Stimulated activated CD4-positive, alpha-beta T cell treated with anti-CD3 and anti-CD28 coated beads, Interleukin-4, amount 100 ng/mL, for 1 hour (primary cell): ENCODE data around the gene ADD1.
"Not testable (repeated sequence)": the region's sequence is repeated elsewhere in the genome, so short reads cannot be mapped to it uniquely, and the experiment has no call there.

ENCODE experiments used
- DNase-seq: peaks from one replicate; pipeline ENCODE4 v3.0.0-alpha.2; 2020

The ADD1 gene

DNA sequence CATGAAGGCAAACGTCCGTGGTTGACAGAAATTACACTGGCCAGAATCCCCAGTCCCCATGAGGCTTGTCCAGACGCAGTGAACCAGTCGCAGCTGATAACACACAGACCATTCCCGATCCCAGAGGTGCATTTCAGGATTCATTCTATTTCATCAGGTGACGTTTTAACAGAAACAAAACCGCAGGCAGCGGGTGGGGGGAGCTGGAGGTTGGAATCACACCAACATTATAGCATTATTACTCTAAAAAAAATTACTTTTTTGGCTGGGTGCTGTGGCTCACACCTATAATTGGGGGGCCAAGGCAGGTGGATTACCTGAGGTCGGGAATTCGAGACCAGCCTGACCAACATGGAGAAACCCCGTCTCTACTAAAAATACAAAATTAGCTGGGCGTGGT is 94.3 kb downstream of the ADD1 start:
- DNase-seq = no peak

DNA sequence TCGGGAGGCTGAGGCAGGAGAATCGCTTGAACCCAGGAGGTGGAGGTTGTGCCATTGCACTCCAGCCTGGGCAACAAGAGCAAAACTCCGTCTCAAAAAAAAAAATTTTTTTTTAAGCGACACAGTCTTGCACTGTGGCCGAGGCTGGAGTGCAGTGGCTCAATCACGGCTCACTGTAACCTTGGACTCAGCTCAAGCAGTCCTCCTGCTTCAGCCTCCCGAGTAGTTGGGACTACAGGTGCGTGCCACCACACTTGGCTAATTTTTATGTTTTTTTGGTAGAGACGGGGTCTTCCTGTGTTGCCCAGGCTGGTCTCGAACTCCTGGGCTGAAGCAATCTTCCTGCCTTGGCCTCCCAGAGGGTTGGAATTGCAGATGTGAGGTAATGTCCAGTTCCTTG is 94.8 kb downstream of the ADD1 start:
- not testable (repeated sequence) for DNase-seq

DNA sequence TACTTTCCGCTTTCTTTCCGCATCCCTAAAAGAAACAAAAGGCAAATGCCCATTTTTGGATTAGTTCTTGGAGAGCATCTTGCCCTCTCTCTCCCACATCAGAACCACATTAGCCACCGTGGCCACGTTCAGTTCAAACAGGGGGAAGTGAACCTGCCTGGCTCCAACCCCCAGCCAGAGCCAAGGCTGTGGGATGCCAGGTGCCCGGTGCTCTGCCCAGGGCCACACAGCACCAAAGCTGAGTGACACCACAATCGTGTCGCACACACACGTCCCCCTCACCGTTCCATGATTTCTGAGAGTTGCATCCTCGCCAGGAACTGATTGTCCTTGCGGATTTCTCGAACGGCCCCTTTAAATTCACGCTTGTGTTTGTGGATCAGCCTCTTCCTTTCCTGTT is 95.3 kb downstream of the ADD1 start:
- no peak for DNase-seq

DNA sequence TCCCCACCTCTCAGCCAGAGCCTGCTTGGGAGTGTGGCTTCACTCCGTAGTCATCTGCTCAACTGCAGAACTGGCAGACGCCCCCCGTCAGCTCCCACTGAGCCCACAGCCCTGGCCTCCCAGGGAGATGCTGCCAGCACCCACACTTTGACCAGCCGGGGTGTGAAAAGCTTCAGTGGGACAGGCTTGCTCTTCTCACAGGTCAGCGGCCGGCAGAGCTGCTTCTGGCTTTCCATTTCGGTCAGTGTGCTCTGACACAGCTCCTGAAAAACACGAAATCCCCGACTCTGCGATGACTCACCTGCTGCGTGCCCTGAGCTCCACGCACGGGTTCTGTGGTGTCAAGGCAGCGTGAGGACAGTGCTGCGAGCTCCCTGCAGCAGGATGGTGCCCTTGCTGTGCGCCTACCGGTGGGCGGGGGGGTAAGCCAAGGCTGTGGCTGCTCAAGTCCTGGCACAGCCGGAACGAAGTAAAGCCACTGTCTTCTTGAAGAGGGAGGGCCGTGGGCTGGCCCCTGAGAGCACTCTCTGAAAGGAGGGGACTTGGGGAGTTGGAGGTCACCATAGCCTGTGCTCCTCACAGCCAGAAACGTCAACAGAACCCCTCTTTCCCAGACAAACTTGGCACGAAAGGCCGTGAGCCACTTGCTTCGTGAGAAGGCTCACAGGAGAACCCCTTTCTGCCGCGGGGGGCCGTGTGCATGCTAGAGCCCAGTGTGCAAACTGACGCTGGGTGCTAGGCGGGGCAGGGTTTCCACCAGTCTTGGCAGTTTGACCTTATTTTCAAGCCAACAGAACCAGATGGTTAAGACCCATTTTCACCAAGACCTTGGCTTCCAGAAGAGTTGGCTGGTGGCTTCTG is 96.0 kb downstream of the ADD1 start:
- no peak for DNase-seq

DNA sequence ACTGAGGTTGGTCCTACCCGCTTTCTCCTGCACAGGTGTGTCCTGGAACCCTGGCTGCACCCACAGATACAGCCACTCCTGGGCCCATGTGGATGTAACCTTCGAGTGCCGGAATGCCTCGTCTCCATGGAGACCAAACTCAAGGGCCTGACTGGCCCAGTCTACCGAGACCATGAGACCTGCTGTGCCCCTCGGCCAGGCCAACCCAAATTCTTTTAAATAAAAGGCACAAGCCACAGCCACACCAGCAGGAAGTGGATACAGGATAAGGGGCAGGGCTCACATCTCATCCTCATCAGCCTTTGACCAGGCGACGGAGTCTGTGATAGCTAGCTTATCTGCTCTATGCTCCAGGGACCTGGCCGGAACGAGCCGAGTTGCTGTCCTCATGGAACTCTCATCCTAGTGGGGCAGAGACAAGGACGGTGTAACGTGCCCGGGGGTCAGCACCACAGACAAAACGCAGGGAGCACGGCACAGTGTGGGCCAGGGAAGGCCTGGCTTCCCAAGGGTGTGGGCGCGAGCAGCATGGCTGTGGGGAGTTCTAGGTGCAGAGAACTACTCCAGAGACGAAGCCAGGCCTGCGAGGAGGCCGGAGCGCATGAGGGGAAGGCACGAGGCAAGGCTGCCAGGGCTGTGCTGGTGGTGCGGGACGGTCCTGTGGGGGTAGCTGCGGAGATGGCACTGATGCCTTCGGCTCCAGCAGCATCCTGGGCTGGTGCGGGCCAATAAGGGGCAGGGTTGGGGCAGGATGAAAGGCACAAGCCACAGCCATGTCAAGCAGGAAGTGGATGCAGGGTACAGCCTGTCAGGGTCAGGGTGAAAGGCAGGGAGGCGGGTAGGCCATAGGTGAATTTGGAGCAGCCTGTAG is 96.9 kb downstream of the ADD1 start:
- DNase-seq = no peak

DNA sequence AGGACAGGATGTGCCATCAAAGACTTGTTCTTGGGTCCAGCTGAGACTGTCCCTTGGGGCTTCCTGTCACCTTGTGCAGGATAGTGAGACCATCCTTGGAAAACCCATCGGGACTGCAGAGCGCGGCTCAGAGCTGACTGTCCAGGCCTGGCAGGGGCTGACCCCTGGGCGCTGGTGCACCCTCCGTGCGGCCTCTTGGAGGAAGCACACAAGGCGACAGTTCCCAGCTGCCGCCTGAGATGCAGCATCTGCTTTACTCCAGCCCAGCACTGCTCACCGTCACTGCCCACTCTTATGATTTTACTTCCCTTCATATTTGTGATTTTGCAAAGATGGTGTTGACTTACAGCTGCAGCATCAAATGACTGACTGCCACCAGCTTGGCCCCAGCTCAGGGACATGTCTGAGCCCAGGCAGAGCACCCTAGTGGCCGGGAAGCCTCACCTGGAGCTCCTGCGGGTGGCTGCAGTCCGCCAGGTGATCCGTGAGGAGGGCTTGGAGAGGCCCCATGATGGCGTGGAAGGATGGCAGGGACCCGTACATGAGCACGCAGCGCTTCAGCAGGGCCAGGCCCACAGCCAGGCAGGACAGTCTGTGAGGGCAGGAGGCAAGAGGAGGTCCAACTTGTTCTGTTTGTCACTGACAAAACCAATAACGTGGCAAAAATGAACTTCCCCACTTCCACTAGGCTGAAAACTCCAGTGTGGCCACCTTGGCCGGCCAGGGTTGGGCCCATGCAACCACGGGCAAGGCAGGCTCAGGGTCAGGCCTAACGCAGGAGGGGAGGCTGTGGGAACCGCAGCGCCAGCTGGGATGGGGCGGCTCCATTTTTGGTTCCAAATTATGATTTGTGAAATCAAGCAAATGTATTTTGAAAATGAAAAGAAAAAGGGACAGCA is 97.7 kb downstream of the ADD1 start:
- no peak for DNase-seq

DNA sequence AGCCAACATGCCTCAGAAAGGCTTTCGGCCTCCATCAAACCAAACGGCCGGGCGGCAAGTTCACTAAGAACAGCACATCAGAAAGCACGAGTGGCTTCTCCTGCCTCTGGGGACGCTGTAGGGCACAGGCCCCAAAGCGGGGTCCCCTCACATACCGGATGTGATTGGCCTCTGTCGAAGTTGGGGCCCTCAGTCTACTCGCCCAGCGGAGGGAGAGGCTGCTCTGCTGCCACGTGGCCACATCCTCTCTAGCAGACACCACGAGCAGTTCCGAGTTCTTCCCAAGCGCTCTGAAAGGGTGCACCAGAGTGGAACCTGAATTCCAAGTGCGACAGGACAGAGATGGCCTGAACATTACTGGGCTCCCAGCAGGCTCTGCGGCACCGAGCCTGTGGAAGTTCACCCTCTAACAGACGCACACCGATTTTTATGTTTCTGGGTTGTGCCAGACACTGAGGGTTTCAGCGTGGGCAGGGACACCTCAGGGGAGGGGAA is 98.4 kb downstream of the ADD1 start:
- no peak for DNase-seq

DNA sequence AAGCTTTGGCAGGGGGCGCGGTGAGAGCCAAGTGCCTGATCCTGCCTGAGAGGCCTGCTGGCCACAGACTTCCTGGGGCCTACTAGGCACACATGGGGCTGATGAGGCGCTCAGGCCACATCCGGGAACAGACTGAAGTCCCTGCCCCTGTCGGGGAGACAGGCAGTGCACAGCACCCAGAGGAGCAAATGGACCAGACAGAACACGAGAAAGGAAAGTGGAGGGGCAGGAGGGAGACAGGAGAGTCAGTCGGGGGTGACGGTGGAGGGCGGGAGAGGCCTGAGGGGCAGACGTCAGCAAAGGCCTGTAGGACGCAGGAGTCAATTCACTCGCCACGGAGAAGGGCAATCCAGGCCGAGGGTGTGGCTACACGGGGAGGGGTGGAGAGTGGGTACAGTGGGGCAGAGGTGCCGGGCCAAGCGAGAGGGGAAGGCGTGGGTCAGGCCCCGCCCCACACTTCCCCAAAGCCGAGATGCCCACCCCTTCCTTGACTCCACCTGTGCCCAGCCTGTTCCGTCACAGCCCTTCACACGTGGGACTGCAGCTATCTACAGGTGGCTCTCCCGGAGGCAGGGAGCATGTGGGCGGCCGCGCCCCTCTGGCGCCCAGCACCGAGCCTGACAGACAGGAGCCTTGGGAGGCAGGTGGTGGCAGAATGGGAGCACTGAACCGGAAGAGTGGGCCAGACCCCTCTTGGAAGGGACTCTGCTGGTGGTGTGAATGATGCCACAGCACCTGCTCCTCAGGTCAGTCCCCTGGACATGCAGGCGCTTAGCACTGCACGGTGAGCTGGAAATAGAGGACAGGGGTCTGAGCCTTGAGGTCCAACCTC is 99.1 kb downstream of the ADD1 start:
- DNase-seq = no peak

DNA sequence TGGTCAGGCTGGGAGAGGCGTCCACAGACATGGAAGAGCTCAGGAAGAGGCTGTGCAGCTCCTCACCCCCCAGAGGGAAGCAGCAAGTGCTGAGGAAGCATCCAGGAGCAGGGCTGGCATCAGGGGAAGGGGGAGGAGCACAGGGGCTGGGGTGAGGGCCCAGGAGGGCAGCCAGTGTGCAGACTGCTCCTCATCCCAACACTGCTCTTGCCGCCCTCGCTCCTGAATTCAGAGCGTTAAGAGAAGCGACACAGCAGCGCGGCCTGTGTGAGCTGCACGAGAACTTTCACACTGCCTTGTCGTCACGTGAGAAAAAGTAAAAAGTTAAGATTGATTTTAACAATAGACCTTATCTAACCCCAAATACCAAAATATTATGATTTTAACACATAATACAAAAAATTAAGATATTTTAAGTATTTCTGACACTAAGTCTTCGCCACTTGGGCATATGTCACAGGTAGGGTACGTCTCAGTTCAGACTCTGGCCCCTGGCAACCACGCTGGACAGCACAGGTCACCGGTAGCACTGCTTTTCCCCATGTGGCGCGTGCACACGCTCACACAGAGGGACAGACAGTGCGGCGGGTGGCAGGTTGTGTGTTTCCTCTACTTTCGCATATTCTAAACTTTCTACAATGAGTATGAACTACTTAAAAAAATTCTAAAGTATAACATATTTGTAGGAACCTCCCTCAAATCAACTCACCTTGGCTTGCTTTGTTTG is 99.9 kb downstream of the ADD1 start:
- no peak for DNase-seq

DNA sequence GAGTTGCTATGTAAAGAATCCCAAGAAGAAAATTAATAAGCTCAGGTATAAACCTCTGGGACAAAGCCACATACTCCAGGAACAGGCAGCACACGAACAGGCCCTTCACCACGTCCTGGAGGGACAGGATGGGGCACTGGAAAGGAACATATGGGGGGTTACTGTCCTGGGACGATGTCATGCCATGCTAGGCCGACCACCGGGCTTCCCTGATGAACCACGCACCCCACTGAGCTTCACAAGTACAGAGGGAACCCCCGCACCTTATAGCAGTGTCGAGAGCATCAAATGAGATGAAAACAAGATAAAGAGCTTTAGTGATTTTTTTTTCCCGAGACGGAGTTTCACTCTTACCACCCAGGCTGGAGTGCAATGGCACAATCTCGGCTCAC is 100.4 kb downstream of the ADD1 start:
- no peak for DNase-seq

DNA sequence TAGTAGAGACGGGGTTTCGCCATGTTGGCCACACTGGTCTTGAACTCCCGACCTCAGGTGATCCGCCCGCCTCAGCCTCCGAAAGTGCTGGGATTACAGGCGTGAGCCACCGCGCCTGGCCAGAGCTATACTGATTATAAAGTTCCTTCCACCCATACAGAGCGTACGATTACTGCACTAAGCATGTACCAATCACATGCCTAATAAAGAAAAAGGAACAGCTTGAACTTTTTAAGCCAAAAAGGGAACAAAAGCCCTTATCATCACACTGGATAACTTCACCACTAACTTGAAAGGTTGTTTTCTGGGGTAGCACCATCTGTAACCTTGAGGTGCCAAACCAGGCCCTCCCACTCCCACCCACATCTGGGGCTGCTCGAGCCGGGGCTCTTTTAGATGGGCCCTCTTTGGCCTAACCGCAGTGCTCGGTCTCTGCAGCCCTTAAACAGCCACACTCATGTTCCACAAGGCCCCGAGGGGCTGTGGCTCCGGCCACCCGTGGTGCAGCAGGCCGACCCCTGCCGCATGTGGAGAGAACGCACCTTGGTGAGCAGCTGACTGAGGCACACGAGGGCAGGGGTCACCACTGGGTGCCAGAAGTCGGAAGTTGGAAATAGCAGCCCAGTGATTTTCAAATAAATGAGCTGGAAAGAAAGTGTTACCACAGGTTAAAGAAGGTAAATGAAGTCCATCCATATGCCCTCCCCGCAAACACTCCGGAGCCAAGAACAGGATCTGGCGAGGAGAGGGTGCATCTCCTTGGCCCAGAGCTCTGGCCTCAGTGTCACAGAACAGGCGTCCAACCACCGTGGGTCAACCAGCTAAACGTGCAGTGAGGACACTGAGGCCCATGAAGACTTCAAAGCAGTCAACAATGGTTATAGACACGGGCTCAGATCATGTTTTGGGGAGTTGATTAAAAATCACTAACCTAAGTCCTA is 101.2 kb downstream of the ADD1 start:
- DNase-seq = no peak

DNA sequence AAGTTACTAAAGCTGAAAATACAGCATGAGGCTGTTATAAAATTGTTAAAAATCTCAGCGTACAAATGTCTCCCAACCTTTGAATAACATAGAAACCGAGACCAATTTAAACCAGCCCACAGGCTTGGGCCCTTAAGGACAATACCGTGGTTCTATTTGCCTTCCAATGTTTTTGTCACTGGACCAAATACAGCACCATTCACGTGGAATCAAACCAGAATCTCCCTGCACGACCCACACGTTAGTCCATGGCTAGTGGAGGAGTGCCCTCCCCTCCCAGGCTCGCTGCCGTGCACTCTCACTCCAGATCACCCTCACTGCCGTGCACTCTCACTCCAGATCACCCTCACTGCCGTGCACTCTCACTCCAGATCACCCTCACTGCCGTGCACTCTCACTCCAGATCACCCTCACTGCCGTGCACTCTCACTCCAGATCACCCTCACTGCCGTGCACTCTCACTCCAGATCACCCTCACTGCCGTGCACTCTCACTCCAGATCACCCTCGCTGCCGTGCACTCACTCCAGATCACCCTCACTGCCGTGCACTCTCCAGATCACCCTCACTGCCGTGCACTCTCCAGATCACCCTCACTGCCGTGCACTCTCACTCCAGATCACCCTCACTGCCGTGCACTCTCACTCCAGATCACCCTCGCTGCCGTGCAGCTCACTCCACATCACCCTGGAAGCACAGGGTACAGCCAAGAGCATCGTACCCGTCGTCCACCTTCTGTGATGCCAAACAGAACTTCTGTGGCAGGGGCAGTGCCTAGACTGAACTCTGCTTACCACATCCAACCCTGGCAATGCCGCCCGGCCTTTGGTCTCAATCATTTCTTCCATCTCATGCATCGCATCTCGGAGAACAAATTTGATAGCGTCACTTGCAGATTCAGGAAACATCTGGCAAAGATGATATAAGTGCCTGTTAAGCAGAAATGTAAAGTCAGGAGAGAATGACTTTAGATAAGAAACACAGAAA is 102.3 kb downstream of the ADD1 start:
- DNase-seq = not testable (repeated sequence)

DNA sequence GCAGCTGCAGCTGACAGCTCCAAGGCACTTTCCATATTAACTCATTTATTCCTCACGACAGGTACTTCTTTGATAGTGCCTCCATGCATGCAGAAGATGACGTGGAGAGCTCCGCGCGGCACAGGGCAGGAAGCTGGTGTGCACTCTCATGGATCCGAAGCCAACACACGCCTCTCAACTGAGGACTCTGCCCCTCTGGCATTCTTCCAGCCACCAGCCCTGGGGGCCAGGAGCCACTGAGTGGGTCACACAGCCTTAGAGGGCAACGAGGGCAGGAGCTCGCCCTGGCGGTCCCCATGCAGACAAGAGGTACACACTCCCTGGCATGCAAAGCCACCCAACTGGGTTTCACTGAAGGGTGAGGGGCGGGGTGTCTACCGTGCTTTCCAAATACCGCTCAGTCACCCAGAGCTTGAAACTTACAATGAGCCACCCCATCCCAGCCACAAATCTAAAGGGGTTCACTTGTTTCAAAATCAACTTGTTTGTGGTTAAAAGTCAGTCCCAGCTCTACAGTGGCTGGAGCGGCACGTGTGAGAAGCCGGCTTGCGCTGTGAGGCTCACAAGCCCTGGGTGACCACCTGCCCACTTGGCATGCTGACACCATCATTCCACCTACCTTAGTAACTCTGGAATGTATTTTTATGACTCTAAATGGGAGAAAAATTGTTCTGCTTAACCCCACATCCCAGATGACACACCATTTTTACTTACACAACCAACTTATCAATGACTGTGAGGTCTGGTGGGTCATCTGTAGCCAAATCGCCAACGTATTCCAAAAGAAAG is 103.4 kb downstream of the ADD1 start:
- no peak for DNase-seq

DNA sequence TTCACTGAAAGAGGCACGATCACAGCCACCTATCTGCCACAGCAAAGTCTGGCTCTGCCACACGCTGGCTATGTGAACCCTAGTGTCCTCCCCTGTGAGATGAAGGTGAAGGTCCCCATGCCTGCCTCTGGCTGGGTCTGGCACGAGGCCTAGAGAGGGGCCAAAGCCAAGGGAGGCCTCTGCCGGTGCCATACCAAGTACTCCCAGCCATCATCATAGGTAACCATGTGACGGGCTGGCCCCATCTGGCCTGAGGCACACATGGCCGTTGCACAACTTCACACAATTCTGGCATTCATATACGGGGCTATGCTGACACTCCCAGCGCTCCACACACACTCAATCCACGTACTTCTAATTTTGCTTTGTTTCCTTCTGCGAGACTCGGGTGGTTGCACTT is 104.3 kb downstream of the ADD1 start:
- DNase-seq = no peak

DNA sequence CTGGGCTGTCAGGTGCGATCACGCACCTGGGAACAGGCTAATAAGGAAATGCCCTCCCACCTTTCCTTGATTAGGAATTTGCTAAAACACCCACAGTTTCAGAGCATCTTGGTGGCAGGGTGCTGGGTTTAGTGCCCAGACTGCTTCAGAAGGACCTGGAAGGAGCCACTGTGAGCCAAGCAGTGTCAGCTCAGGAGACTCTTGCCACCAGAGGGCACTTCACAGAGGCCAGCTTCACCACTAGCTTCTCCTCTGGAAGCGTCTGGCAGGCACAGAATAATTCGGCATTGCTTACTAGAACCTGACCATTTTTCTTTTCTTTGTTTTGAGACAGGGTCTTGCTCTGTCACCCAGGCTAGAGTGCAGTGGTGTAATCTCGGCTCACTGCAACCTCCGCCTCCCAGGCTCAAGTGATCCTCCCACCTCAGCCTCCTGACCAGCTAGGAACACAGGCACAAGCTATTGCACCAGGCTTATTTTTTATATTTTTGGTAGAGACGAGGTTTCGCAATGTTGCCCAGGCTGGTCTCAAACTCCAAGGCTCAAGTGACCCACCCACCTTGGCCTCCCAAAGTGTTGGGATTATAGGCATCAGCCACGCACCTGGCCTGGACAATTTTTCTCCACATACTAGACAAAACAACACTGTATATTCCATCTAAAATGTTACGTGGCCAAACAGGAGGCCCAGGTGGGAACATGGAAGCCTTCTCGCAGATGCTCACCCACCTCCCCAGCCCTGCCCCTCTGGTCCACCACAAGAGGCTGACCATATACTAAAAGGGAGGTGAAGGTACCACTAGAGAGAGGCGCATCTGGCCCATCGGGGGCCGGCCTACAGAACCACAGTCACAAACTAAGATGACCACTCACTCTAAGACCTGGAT is 105.5 kb downstream of the ADD1 start:
- no peak for DNase-seq

DNA sequence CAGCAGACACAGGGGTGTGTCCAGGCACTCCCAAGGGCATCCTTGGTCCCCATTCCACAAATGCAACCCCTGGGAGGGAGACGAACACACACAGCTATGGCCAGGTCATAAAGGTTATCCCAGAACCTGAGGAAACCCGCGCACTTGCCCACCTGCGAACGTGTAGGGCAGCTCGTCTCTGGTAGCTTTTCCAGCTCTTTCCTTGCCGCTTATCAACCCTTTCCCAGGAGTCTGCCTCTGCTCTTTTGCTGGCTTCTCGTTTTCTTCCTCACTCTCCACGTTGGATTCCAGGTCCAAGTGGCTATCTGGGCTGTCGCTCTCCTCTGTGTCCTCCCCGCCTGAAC is 106.1 kb downstream of the ADD1 start:
- DNase-seq = no peak
